ENCODE results near the gene TCP11. TPM values are rescaled to one million over a fixed set of nuclear protein-coding genes. Genes with fewer than 3 reads are reported as not detected.
"Not testable (repeated sequence)": the region's sequence is repeated elsewhere in the genome, so short reads cannot be mapped to it uniquely, and the experiment has no call there.

TCP11 gene
- polyA plus RNA-seq, 1 of the 3 experiments (the other 2 are of a cell fraction), result 0.16 TPM

GRCh38 chr6:35139924-35140638 lies 1.1 kb downstream of the TCP11 start (continued):
- TF ChIP-seq EZH2phosphoT487 (IDR thresholded peaks at IDR 0.05; ENCODE audit: borderline replicate concordance, low read depth), result no peak
- no peak for TF ChIP-seq IRF3 (IDR thresholded peaks at IDR 0.05; ENCODE audit: low read depth, low read length)
- TF ChIP-seq TAF1 (IDR thresholded peaks at IDR 0.05; ENCODE audit: borderline replicate concordance, low read depth, low read length), result no peak
- no peak for TF ChIP-seq SIN3A (IDR thresholded peaks at IDR 0.05; ENCODE audit: borderline replicate concordance, low read depth, low read length)
- TF ChIP-seq TEAD4 (IDR thresholded peaks at IDR 0.05; ENCODE audit: borderline replicate concordance, insufficient read depth), result no peak
- no peak for TF ChIP-seq USF1 (IDR thresholded peaks at IDR 0.05; ENCODE audit: borderline replicate concordance, low read depth)
- TF ChIP-seq CHD2 (IDR thresholded peaks at IDR 0.05; ENCODE audit: low read length, partially characterized antibody), result peak; percentile 19
- no peak for TF ChIP-seq YY1 (IDR thresholded peaks at IDR 0.05; ENCODE audit: low read depth)

- TF ChIP-seq REST (IDR thresholded peaks at IDR 0.05; ENCODE audit: low read depth, low read length) (no peak), NFIC (IDR thresholded peaks at IDR 0.05; ENCODE audit: borderline replicate concordance) (no peak), EP300 (IDR thresholded peaks at IDR 0.05; ENCODE audit: borderline replicate concordance in 1 of 2, low read depth in 1 of 2, low read length in 1 of 2) (no peak), MXI1 (IDR thresholded peaks at IDR 0.05; ENCODE audit: low read depth, low read length) (no peak), RCOR1 (IDR thresholded peaks at IDR 0.05; ENCODE audit: low read length) (no peak), USF2 (IDR thresholded peaks at IDR 0.05; ENCODE audit: borderline replicate concordance, low read depth, low read length) (no peak)
- no peaks in the 10 kb centered on the region for H3K4me1 ChIP-seq (ENCODE audit: control insufficient read depth in 1 of 2, insufficient read depth in 2 of 2, low read depth in 1 of 2, low read length in 1 of 2)
- no peaks in the 10 kb centered on the region for H3K36me3 ChIP-seq (replicated peaks in 1 of 2; ENCODE audit: control insufficient read depth in 1 of 2, insufficient read depth in 2 of 2, low read length in 1 of 2)
- WGBS (ENCODE audit: low lambda C conversion rate), result 77% methylated on average over 2 of the region's 2 CpGs
- H3K4me2 ChIP-seq, result no peak overlapping the region
- no peaks in the 10 kb centered on the region for H3K9me2 ChIP-seq
- POLR2A ChIA-PET, result no interaction called here
- no peak overlapping the region for H3K27ac ChIP-seq (ENCODE audit: low read depth in 2 of 2, low read length in 1 of 2)
- no peak overlapping the region for H2AFZ ChIP-seq (ENCODE audit: low read depth)
- no peaks in the 10 kb centered on the region for H3K9me3 ChIP-seq
- no peaks in the 10 kb centered on the region for H3K79me2 ChIP-seq (ENCODE audit: insufficient read depth)
- no peak for DNase-seq
- H4K20me1 ChIP-seq (ENCODE audit: insufficient read depth), result no peaks in the 10 kb centered on the region
- H3K27me3 ChIP-seq (ENCODE audit: insufficient read depth), result no peaks in the 10 kb centered on the region
- peak overlapping the region in 1 of 2 experiments; percentile 14; a peak in 1 of 4 replicates for H3K4me3 ChIP-seq (ENCODE audit: low read depth in 2 of 2, low read length in 1 of 2)
- CTCF ChIA-PET, result interaction anchor here (0.6 to 5.2 kb wide), 83 partner anchors 9 to 984 kb away, joined by 3 to 108 read pairs (median 4); partner anchors contain the start of genes BLTP3A and TAF11
- H3K9ac ChIP-seq, result no peak overlapping the region
- no peaks in the 10 kb centered on the region for H3F3A ChIP-seq (replicated peaks; ENCODE audit: insufficient read depth)
Measured at GRCh38 chr6:35139470-35139869, 1.7 kb downstream of the TCP11 start.

- H2AFZ ChIP-seq (ENCODE audit: low read depth); H3K36me3 ChIP-seq (replicated peaks in 1 of 2; ENCODE audit: control insufficient read depth in 1 of 2, insufficient read depth in 2 of 2, low read length in 1 of 2); H3K4me1 ChIP-seq (ENCODE audit: control insufficient read depth in 1 of 2, insufficient read depth in 2 of 2, low read depth in 1 of 2, low read length in 1 of 2); H3K27ac ChIP-seq (ENCODE audit: low read depth in 2 of 2, low read length in 1 of 2); H3K4me3 ChIP-seq (ENCODE audit: low read depth in 2 of 2, low read length in 1 of 2); H3K4me2 ChIP-seq; POLR2A ChIA-PET; H3K27me3 ChIP-seq (ENCODE audit: insufficient read depth); DNase-seq; H3K9ac ChIP-seq; H4K20me1 ChIP-seq (ENCODE audit: insufficient read depth); H3F3A ChIP-seq (replicated peaks; ENCODE audit: insufficient read depth); H3K9me2 ChIP-seq; H3K9me3 ChIP-seq; H3K79me2 ChIP-seq (ENCODE audit: insufficient read depth): not testable (repeated sequence)
- 76% methylated on average over 3 of the region's 3 CpGs for WGBS (ENCODE audit: low lambda C conversion rate)
- CTCF ChIA-PET, result interaction anchor here (3.5 to 5.2 kb wide), 2 partner anchors 103 to 152 kb away, joined by 36 to 108 read pairs; no protein-coding TSS in a partner anchor
Measured at GRCh38 chr6:35138191-35138590, 2.9 kb downstream of the TCP11 start.

Data from SK-N-SH (cell line).